Neural cell (in vitro differentiated cells): ENCODE data around the gene FAM168B. TPM values are rescaled to one million over a fixed set of nuclear protein-coding genes. Genes with fewer than 3 reads are reported as not detected.

Experiments used
- H2AFZ ChIP-seq: fragments of 200-600, 300-800 bp; sonication (generic), shearing (Covaris generic); 2 replicates; pipeline ENCODE4 v1.6.0; 2014; ENCODE audit warnings: low read depth, mild to moderate bottlenecking, antibody characterized with exemption, low read length, moderate library complexity
- H3F3A ChIP-seq: fragments of 200-600 bp; shearing (Covaris generic); 2 replicates; pipeline ENCODE4 v1.6.1; 2016; ENCODE audit warnings: mild to moderate bottlenecking, moderate library complexity, mixed read lengths, antibody characterized with exemption, low read length; ENCODE audit not compliant: insufficient read depth, poor library complexity, severe bottlenecking
- H3K27ac ChIP-seq: fragments of 200-600, 300-800 bp; sonication (generic), shearing (Covaris generic); 2 replicates; pipeline ENCODE4 v1.5.1; 2014; ENCODE audit warnings: mild to moderate bottlenecking, low read length, moderate library complexity
- H3K27me3 ChIP-seq: fragments of 300-800, 200-600 bp; sonication (generic), shearing (Covaris generic); 2 replicates; pipeline ENCODE4 v1.6.0; 2014; ENCODE audit warnings: mild to moderate bottlenecking, low read depth, low read length, moderate library complexity; ENCODE audit not compliant: insufficient read depth
- H3K36me3 ChIP-seq: fragments of 300-800, 200-600 bp; sonication (generic), shearing (Covaris generic); 2 replicates; pipeline ENCODE4 v1.5.1; 2014; ENCODE audit warnings: mild to moderate bottlenecking, antibody characterized with exemption, low read length, moderate library complexity; ENCODE audit not compliant: insufficient read depth
- H3K4me2 ChIP-seq: fragments of 300-800, 200-600 bp; sonication (generic), shearing (Covaris generic); 2 replicates; pipeline ENCODE4 v1.6.0; 2014; ENCODE audit warnings: mild to moderate bottlenecking, low read length
- H3K4me3 ChIP-seq: fragments of 300-800, 200-600 bp; sonication (generic), shearing (Covaris generic); 2 replicates; pipeline ENCODE4 v1.5.1; 2014; ENCODE audit warnings: mild to moderate bottlenecking, low read length, moderate library complexity
- H3K79me2 ChIP-seq: fragments of 200-600 bp; shearing (Covaris generic); replicated peaks from 2 replicates; pipeline ENCODE4 v1.6.0; 2014; ENCODE audit warnings: mild to moderate bottlenecking, low read length, moderate library complexity; ENCODE audit not compliant: insufficient read depth
- H3K9ac ChIP-seq: fragments of 300-800, 200-600 bp; sonication (generic), shearing (Covaris generic); 2 replicates; pipeline ENCODE4 v1.6.1; 2016; ENCODE audit warnings: mild to moderate bottlenecking, low read length, mixed read lengths
- H3K9me2 ChIP-seq: fragments of 200-600 bp; shearing (Covaris generic); 2 replicates; pipeline ENCODE4 v1.6.1; 2016; ENCODE audit warnings: mild to moderate bottlenecking, low read length, mixed read lengths; ENCODE audit not compliant: insufficient read depth
- H3K9me3 ChIP-seq: fragments of 200-600, 300-800 bp; sonication (generic), shearing (Covaris generic); 2 replicates; pipeline ENCODE4 v1.6.1; 2016; ENCODE audit warnings: mild to moderate bottlenecking, mixed run types, low read length, moderate library complexity, mixed read lengths
- H4K20me1 ChIP-seq: fragments of 200-600 bp; shearing (Covaris generic); 2 replicates; pipeline ENCODE4 v1.6.1; 2016; ENCODE audit warnings: mild to moderate bottlenecking, mixed run types; ENCODE audit not compliant: insufficient read depth
- EP300 ChIP-seq: fragments of 450-650 bp; conservative IDR thresholded peaks from 2 replicates; pipeline ENCODE4 v1.6.1; 2014; ENCODE audit warnings: antibody characterized with exemption, mild to moderate bottlenecking, moderate library complexity; ENCODE audit not compliant: poor library complexity, severe bottlenecking
- EZH2 ChIP-seq: fragments of 200-600, 300-800 bp; shearing (Covaris generic), sonication (generic); IDR thresholded peaks from 2 replicates; pipeline ENCODE4 v1.6.1; 2014; ENCODE audit warnings: antibody characterized with exemption, low read length, borderline replicate concordance, mild to moderate bottlenecking; ENCODE audit not compliant: insufficient read depth, poor library complexity, severe bottlenecking
- MXI1 ChIP-seq: fragments of 450-650 bp; conservative IDR thresholded peaks from 2 replicates; pipeline ENCODE4 v1.6.1; 2014; ENCODE audit warnings: antibody characterized with exemption, mild to moderate bottlenecking; ENCODE audit not compliant: poor library complexity, severe bottlenecking
- POLR2AphosphoS5 ChIP-seq: IDR thresholded peaks from 2 replicates; pipeline ENCODE4 v1.6.1; 2012
- RAD21 ChIP-seq: fragments of 450-650 bp; conservative IDR thresholded peaks from 2 replicates; pipeline ENCODE4 v1.6.1; 2014; ENCODE audit warnings: antibody characterized with exemption, mild to moderate bottlenecking, moderate library complexity
- SMC3 ChIP-seq: fragments of 450-650 bp; conservative IDR thresholded peaks from 2 replicates; pipeline ENCODE4 v1.6.1; 2014; ENCODE audit warnings: antibody characterized with exemption, mild to moderate bottlenecking, moderate library complexity; ENCODE audit not compliant: poor library complexity
- TAF1 ChIP-seq: IDR thresholded peaks from 2 replicates; pipeline ENCODE4 v1.6.1; 2012; ENCODE audit warnings: low read depth
- polyA plus RNA-seq: library from polyadenylated mRNA; depleted of rRNA; stranded (reverse); fragments of >200 nt; gene quantifications from 2 replicates; pipeline ENCODE4 v1.2.3, GENCODE V29; 2014
- TF ChIP-seq, protein P1 (sequence below): fragments of 450-650 bp; IDR thresholded peaks from 2 replicates; pipeline ENCODE4 v1.5.1; 2014; ENCODE audit warnings: antibody characterized with exemption, mild to moderate bottlenecking, moderate library complexity; ENCODE audit not compliant: poor library complexity, severe bottlenecking
- TF ChIP-seq, protein P2 (sequence below): IDR thresholded peaks from 2 replicates; pipeline ENCODE4 v1.6.1; 2012; ENCODE audit warnings: borderline replicate concordance

Gene FAM168B
- polyA plus RNA-seq, 1 donor from 2014 or later = 162 TPM

DNA sequence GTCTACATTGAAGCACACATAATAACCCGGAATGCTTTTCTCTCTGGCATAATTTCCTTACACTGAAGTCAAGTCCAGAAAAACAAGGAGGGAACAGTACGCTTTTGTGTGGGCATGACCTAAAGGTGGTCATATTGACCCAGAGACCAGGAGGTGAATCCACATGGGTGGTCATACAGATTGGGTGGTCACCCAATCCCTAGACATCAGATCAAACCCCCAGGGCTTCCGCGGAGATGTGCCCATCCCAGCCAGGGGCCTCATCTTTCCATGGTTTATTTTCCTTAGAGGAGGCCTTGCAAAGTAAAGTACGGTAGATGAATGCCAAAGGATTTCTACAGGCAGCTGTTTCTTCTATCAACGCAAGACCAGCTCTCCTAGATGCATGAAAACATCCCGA lies 38.8 kb downstream of the FAM168B start:
- no peak for TF ChIP-seq MXI1
- TF ChIP-seq SMC3 = no peak
- TF ChIP-seq RAD21 = no peak
- TF ChIP-seq EP300 = no peak
- TF ChIP-seq, protein P1, sequence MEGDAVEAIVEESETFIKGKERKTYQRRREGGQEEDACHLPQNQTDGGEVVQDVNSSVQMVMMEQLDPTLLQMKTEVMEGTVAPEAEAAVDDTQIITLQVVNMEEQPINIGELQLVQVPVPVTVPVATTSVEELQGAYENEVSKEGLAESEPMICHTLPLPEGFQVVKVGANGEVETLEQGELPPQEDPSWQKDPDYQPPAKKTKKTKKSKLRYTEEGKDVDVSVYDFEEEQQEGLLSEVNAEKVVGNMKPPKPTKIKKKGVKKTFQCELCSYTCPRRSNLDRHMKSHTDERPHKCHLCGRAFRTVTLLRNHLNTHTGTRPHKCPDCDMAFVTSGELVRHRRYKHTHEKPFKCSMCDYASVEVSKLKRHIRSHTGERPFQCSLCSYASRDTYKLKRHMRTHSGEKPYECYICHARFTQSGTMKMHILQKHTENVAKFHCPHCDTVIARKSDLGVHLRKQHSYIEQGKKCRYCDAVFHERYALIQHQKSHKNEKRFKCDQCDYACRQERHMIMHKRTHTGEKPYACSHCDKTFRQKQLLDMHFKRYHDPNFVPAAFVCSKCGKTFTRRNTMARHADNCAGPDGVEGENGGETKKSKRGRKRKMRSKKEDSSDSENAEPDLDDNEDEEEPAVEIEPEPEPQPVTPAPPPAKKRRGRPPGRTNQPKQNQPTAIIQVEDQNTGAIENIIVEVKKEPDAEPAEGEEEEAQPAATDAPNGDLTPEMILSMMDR = no peak
- TF ChIP-seq POLR2AphosphoS5 = no peak
- TF ChIP-seq, protein P2, sequence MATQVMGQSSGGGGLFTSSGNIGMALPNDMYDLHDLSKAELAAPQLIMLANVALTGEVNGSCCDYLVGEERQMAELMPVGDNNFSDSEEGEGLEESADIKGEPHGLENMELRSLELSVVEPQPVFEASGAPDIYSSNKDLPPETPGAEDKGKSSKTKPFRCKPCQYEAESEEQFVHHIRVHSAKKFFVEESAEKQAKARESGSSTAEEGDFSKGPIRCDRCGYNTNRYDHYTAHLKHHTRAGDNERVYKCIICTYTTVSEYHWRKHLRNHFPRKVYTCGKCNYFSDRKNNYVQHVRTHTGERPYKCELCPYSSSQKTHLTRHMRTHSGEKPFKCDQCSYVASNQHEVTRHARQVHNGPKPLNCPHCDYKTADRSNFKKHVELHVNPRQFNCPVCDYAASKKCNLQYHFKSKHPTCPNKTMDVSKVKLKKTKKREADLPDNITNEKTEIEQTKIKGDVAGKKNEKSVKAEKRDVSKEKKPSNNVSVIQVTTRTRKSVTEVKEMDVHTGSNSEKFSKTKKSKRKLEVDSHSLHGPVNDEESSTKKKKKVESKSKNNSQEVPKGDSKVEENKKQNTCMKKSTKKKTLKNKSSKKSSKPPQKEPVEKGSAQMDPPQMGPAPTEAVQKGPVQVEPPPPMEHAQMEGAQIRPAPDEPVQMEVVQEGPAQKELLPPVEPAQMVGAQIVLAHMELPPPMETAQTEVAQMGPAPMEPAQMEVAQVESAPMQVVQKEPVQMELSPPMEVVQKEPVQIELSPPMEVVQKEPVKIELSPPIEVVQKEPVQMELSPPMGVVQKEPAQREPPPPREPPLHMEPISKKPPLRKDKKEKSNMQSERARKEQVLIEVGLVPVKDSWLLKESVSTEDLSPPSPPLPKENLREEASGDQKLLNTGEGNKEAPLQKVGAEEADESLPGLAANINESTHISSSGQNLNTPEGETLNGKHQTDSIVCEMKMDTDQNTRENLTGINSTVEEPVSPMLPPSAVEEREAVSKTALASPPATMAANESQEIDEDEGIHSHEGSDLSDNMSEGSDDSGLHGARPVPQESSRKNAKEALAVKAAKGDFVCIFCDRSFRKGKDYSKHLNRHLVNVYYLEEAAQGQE = no peak
- no peak for TF ChIP-seq EZH2
- no peak for TF ChIP-seq TAF1
- Histone ChIP-seq H3K27me3 (no peaks in the 10 kb centered on the region), H3K9me2 (no peaks in the 10 kb centered on the region), H3K27ac (no peak overlapping the region), H3K9me3 (no peaks in the 10 kb centered on the region), H3K9ac (no peak overlapping the region), H3K79me2 (peaks cover 22% of the 10 kb centered on the region), H3K36me3 (peaks cover 7% of the 10 kb centered on the region), H4K20me1 (no peaks in the 10 kb centered on the region), H3K4me3 (no peak overlapping the region), H2AFZ (no peak overlapping the region), H3K4me2 (no peak overlapping the region), H3F3A (no peaks in the 10 kb centered on the region)

DNA sequence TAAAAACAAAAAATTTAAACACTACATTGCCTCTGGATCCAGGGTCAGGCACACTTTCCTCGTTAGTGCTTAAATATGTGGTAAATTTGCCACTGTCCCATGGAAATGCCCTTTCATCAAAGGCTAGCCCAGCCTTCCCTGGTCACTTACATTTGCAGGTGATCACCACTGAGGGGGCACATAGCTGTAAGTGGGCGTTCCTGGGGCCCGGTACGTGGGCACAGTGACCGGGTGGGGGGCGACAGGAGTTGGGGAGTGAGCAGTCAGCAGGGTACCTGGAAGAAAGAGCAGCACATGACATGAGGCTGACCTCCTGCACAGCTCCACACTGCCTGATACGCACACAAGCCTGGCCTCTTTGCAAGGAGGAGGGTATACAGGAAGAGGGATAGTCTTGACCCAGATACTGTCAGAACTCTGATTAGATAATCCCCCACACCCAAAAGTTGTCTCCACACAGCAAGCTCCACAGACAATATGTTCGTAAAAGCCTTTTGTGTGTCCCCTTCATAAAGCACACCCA lies 40.5 kb downstream of the FAM168B start:
- peaks cover 12% of the 10 kb centered on the region for H3K36me3 ChIP-seq
- H3K27ac ChIP-seq = no peak overlapping the region
- no peaks in the 10 kb centered on the region for H3K9me3 ChIP-seq
- H3K4me2 ChIP-seq = no peak overlapping the region
- H3K27me3 ChIP-seq = no peaks in the 10 kb centered on the region
- H3K9me2 ChIP-seq = no peaks in the 10 kb centered on the region
- TF ChIP-seq SMC3 (no peak), POLR2AphosphoS5 (no peak), EP300 (no peak), RAD21 (no peak), MXI1 (no peak), TAF1 (no peak), EZH2 (no peak)
- TF ChIP-seq, protein P2 = no peak
- TF ChIP-seq, protein P1 = no peak
- no peak overlapping the region for H3K9ac ChIP-seq
- H3F3A ChIP-seq = no peaks in the 10 kb centered on the region
- H4K20me1 ChIP-seq = no peaks in the 10 kb centered on the region
- peaks cover 7% of the 10 kb centered on the region for H3K79me2 ChIP-seq
- H2AFZ ChIP-seq = no peak overlapping the region
- H3K4me3 ChIP-seq = no peak overlapping the region
